Naive thymus-derived CD4-positive, alpha-beta T cell (primary cell): ENCODE measurements around the gene TMEM192. TPM values are rescaled to one million over a fixed set of nuclear protein-coding genes. Genes with fewer than 3 reads are reported as not detected.

Experiments
- ATAC-seq: fragments of 150-1000 bp; cut with Tn5 transposase; 2 replicates; pipeline ENCODE4 v1.10.0; 2021; ENCODE audit warnings: mild to moderate bottlenecking, moderate library complexity
- CTCF ChIA-PET: fragments of 350-600 bp; sonication (Branson Sonifier 250); formaldehyde crosslinking; loops from one replicate; lab custom pipeline; 2021; ENCODE audit warnings: antibody characterized with exemption; lab: Charles Lee
- POLR2A ChIA-PET: fragments of 350-600 bp; sonication (Branson Sonifier 250); formaldehyde crosslinking; loops from one replicate; lab custom pipeline; 2021; ENCODE audit warnings: antibody characterized with exemption, inconsistent platforms; lab: Charles Lee
- DNase-seq, 9 donors: peaks; one replicate each; pipeline versions ENCODE4 v3.0.0 to v3.0.0-alpha.2; 2020 to 2022; ENCODE audit warnings: mixed read lengths in 1 of 9
- H3K27ac ChIP-seq: one replicate; pipeline ENCODE4 v1.7.0; 2013; ENCODE audit warnings: mild to moderate bottlenecking, low read depth, low read length, moderate library complexity
- H3K27me3 ChIP-seq, 2 donors: one replicate each; pipeline ENCODE4 v1.7.0; 2013; ENCODE audit warnings: low read length in 2 of 2, mild to moderate bottlenecking in 2 of 2, moderate library complexity in 2 of 2; ENCODE audit not compliant: control insufficient read depth in 2 of 2, insufficient read depth in 2 of 2
- H3K36me3 ChIP-seq, 3 experiments: 1 replicate in 2 of 3; 2 replicates in 1 of 3; pipeline ENCODE4 v1.7.0; 2013; ENCODE audit warnings: low read length in 3 of 3, mild to moderate bottlenecking in 3 of 3, moderate library complexity in 1 of 3; ENCODE audit not compliant: insufficient read depth in 3 of 3, control insufficient read depth in 2 of 3
- H3K4me1 ChIP-seq, 2 donors: one replicate each; pipeline ENCODE4 v1.7.0; 2013; ENCODE audit warnings: low read length in 2 of 2, mild to moderate bottlenecking in 2 of 2, moderate library complexity in 1 of 2; ENCODE audit not compliant: control insufficient read depth in 2 of 2, insufficient read depth in 2 of 2
- H3K4me3 ChIP-seq: 2 replicates; pipeline ENCODE4 v1.7.0; 2013; ENCODE audit warnings: mild to moderate bottlenecking, low read length
- H3K9me3 ChIP-seq, 3 experiments: 1 replicate in 2 of 3; 2 replicates in 1 of 3; pipeline ENCODE4 v1.7.0; 2013; ENCODE audit warnings: low read length in 3 of 3; ENCODE audit not compliant: control insufficient read depth in 2 of 3
- H3K27ac Mint-ChIP-seq, 9 donors: one replicate each; pipeline ENCODE4 v1.8.0; 2020 to 2022; ENCODE audit warnings: mixed read lengths in 9 of 9, mild to moderate bottlenecking in 8 of 9, moderate library complexity in 5 of 9, inconsistent platforms in 2 of 9
- H3K27me3 Mint-ChIP-seq, 5 donors: one replicate each; pipeline ENCODE4 v1.8.0; 2021 to 2022; ENCODE audit warnings: mixed read lengths in 5 of 5, mild to moderate bottlenecking in 1 of 5
- H3K36me3 Mint-ChIP-seq, 5 donors: one replicate each; pipeline ENCODE4 v1.8.0; 2020 to 2022; ENCODE audit warnings: mixed read lengths in 5 of 5, mild to moderate bottlenecking in 3 of 5, inconsistent platforms in 1 of 5
- H3K4me1 Mint-ChIP-seq, 7 donors: one replicate each; pipeline ENCODE4 v1.8.0; 2020 to 2022; ENCODE audit warnings: mixed read lengths in 7 of 7, mild to moderate bottlenecking in 3 of 7, inconsistent platforms in 1 of 7
- H3K4me3 Mint-ChIP-seq, 10 donors: one replicate each; pipeline ENCODE4 v1.8.0; 2020 to 2022; ENCODE audit warnings: mild to moderate bottlenecking in 10 of 10, mixed read lengths in 10 of 10, moderate library complexity in 6 of 10, inconsistent platforms in 2 of 10
- H3K9me3 Mint-ChIP-seq, 11 donors: one replicate each; pipeline ENCODE4 v1.8.0; 2020 to 2022; ENCODE audit warnings: mixed read lengths in 11 of 11, mild to moderate bottlenecking in 4 of 11, inconsistent platforms in 1 of 11, moderate library complexity in 1 of 11
- intact Hi-C, 2 donors: fragments of 100-400 bp; cut with micrococcal nuclease; formaldehyde crosslinking; loops; one replicate each; pipeline ENCODE4 v1.15.1; 2023
- polyA plus RNA-seq, 2 donors: library from polyadenylated mRNA; unstranded; fragments of 300-500 nt; fragmentation: Illumina TruSeq; gene quantifications; one replicate each; pipeline ENCODE4 v1.2.3, GENCODE V29; 2021
- total RNA-seq, 6 experiments: library from RNA in 5 of 6; stranded (reverse) in 5 of 6; gene quantifications; 1 replicate in 5 of 6; 2 replicates in 1 of 6; pipeline ENCODE4 v1.2.3 and lab custom pipeline; 2021 to 2026

TMEM192 gene
- total and polyA plus RNA-seq, 7 experiments from 2014 or later: 5.3 to 20.6 (median 11.7) TPM

DNA sequence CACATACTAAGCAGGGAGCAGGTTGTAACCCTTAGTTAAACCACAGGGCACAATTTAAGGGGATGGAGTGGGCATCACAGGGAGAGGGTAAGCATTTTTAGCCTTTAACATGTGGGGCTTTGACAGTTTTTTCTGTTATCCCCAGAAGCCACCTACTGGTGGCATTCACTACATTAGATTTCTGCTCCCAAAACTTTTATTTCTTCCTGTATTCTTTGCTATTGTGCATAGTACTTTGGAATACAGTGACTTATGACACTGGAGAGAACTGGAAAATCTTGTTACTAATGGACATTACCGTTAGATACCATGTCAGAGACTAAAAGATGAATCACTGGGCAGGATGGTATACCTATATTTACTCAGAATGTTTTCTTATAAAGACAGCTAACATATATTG, 51.7 kb downstream of the TMEM192 start:
- intact Hi-C loops: no loop called here
- Mint-ChIP-seq H3K36me3 (no peaks in the 10 kb centered on the region), H3K27ac (no peak overlapping the region), H3K27me3 (no peaks in the 10 kb centered on the region), H3K4me1 (no peaks in the 10 kb centered on the region), H3K9me3 (no peaks in the 10 kb centered on the region), H3K4me3 (no peak overlapping the region)
- no peaks in the 10 kb centered on the region for H3K27me3 ChIP-seq
- ChIA-PET CTCF (no interaction called here), POLR2A (no interaction called here)
- DNase-seq (no peak), ATAC-seq (no peak)
- no peaks in the 10 kb centered on the region for H3K4me1 ChIP-seq
- no peaks in the 10 kb centered on the region for H3K36me3 ChIP-seq
- H3K9me3 ChIP-seq: no peaks in the 10 kb centered on the region
- H3K4me3 ChIP-seq: no peak overlapping the region
- no peak overlapping the region for H3K27ac ChIP-seq

- Histone ChIP-seq H3K36me3 (no peaks in the 10 kb centered on the region), H3K27ac (no peak overlapping the region), H3K4me3 (no peak overlapping the region), H3K4me1 (no peaks in the 10 kb centered on the region), H3K9me3 (no peaks in the 10 kb centered on the region), H3K27me3 (no peaks in the 10 kb centered on the region)
- H3K4me3 Mint-ChIP-seq: no peak overlapping the region
- ChIA-PET CTCF (no interaction called here), POLR2A (no interaction called here)
- intact Hi-C loops: no loop called here
- no peak for DNase-seq
- no peaks in the 10 kb centered on the region for H3K27me3 Mint-ChIP-seq
- no peaks in the 10 kb centered on the region for H3K36me3 Mint-ChIP-seq
- H3K4me1 Mint-ChIP-seq: no peaks in the 10 kb centered on the region
- peak overlapping the region in 1 of 9 donors; percentile 14 for H3K27ac Mint-ChIP-seq
- H3K9me3 Mint-ChIP-seq: peaks cover 0 to 3% (median 0%) of the 10 kb centered on the region in 11 donors
- ATAC-seq: no peak
Measured at GRCh38 chr4:165059386-165059785, 53.3 kb downstream of the TMEM192 start.

DNA sequence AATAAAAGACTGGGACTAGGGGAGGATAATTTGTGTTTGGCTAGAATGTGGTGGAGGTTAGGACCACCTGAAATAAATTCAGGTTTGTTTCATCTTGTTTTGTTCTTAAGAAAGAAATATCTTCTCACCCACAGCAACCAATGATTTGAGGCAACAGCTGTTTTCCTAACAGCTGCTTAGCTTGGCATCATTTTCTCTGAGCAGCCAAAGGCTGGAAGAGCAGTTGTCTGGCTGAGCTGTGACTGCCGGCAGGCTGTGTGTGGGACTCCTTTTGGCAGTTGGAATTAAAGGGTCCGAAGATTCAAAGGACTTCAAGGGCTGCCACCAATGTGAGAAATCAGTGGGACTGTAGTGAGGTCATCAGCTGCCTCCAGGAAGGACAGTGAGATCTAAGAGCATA, 54.0 kb downstream of the TMEM192 start:
- Mint-ChIP-seq H3K4me3 (no peak overlapping the region), H3K4me1 (no peaks in the 10 kb centered on the region), H3K9me3 (peaks cover 0 to 3% (median 0%) of the 10 kb centered on the region in 11 donors), H3K36me3 (no peaks in the 10 kb centered on the region), H3K27ac (no peak overlapping the region), H3K27me3 (no peaks in the 10 kb centered on the region)
- Histone ChIP-seq H3K27me3 (no peaks in the 10 kb centered on the region), H3K4me1 (no peaks in the 10 kb centered on the region), H3K9me3 (no peaks in the 10 kb centered on the region), H3K27ac (no peak overlapping the region), H3K36me3 (no peaks in the 10 kb centered on the region), H3K4me3 (no peak overlapping the region)
- ATAC-seq (no peak), DNase-seq (no peak)
- CTCF ChIA-PET: no interaction called here
- POLR2A ChIA-PET: no interaction called here
- intact Hi-C loops: no loop called here

GRCh38 chr4:165055601-165056000, 57.1 kb downstream of the TMEM192 start:
- no peaks in the 10 kb centered on the region for H3K36me3 ChIP-seq
- no peaks in the 10 kb centered on the region for H3K4me1 ChIP-seq
- no peaks in the 10 kb centered on the region for H3K4me1 Mint-ChIP-seq
- no peak overlapping the region for H3K4me3 ChIP-seq
- no peaks in the 10 kb centered on the region for H3K27me3 ChIP-seq
- peaks cover 0 to 7% (median 0%) of the 10 kb centered on the region in 5 donors for H3K27me3 Mint-ChIP-seq
- no peak overlapping the region for H3K27ac ChIP-seq
- no peaks in the 10 kb centered on the region for H3K9me3 ChIP-seq
- ChIA-PET POLR2A (no interaction called here), CTCF (no interaction called here)
- H3K36me3 Mint-ChIP-seq: no peaks in the 10 kb centered on the region
- DNase-seq: no peak
- H3K9me3 Mint-ChIP-seq: peaks cover 0 to 3% (median 0%) of the 10 kb centered on the region in 11 donors
- no peak overlapping the region for H3K4me3 Mint-ChIP-seq
- intact Hi-C loops: no loop called here
- no peak overlapping the region for H3K27ac Mint-ChIP-seq
- no peak for ATAC-seq

GRCh38 chr4:165053645-165054044, 59.0 kb downstream of the TMEM192 start, which contains the start of gene TRIM75:
Gene TRIM75, plus strand, starts transcription at chr4:165053866. Its CDS starts 5,282 bp downstream, at chr4:165059148.
- Mint-ChIP-seq H3K4me3 (no peak within 1 kb of the TSS), H3K4me1 (no peaks in the 10 kb centered on the region), H3K27ac (no peak within 1 kb of the TSS), H3K36me3 (no peaks in the 10 kb centered on the region), H3K27me3 (peaks cover 0 to 11% (median 0%) of the 10 kb centered on the region in 5 donors), H3K9me3 (peaks cover 0 to 3% (median 0%) of the 10 kb centered on the region in 11 donors)
- CTCF ChIA-PET: no interaction called here
- DNase-seq (no peak), ATAC-seq (no peak)
- Histone ChIP-seq H3K9me3 (no peaks in the 10 kb centered on the region), H3K4me3 (no peak within 1 kb of the TSS), H3K27ac (no peak within 1 kb of the TSS), H3K27me3 (no peaks in the 10 kb centered on the region), H3K4me1 (no peaks in the 10 kb centered on the region), H3K36me3 (no peaks in the 10 kb centered on the region)
- POLR2A ChIA-PET: no interaction called here
- intact Hi-C loops: no loop called here

- ATAC-seq (no peak), DNase-seq (no peak)
- peaks cover 0 to 3% (median 0%) of the 10 kb centered on the region in 11 donors for H3K9me3 Mint-ChIP-seq
- ChIA-PET CTCF (no interaction called here), POLR2A (no interaction called here)
- no peaks in the 10 kb centered on the region for H3K36me3 ChIP-seq
- no peaks in the 10 kb centered on the region for H3K4me1 ChIP-seq
- no peaks in the 10 kb centered on the region for H3K27me3 ChIP-seq
- peaks cover 0 to 11% (median 0%) of the 10 kb centered on the region in 5 donors for H3K27me3 Mint-ChIP-seq
- H3K27ac Mint-ChIP-seq: no peak overlapping the region
- H3K4me3 ChIP-seq: no peak overlapping the region
- H3K9me3 ChIP-seq: no peaks in the 10 kb centered on the region
- H3K4me3 Mint-ChIP-seq: no peak overlapping the region
- H3K36me3 Mint-ChIP-seq: no peaks in the 10 kb centered on the region
- H3K27ac ChIP-seq: no peak overlapping the region
- intact Hi-C loops: no loop called here
- no peaks in the 10 kb centered on the region for H3K4me1 Mint-ChIP-seq
Measured at GRCh38 chr4:165052627-165053026, 60.0 kb downstream of the TMEM192 start.

DNA sequence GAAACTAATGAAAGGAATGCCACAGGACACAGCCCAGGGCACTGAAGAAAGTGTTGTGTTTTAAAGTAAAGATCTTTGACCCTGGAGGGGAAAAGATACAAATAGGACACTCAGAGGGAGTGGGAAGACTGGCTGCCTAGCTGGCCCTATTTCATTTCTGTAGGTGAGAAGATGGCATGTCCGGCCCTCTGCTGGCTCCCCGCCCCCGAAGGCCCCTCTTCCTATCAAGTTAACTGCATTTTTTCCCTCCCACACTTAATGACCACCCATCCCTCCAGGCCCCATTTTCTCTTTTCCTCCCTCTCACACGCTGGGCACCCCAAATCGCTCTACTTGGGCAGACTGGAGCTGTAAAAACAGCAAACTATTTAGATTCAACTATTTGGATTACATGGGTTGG, 64.5 kb downstream of the TMEM192 start:
- POLR2A ChIA-PET: no interaction called here
- no peaks in the 10 kb centered on the region for H3K4me1 ChIP-seq
- no peak for ATAC-seq
- CTCF ChIA-PET: no interaction called here
- intact Hi-C loops: no loop called here
- no peaks in the 10 kb centered on the region for H3K27me3 ChIP-seq
- no peaks in the 10 kb centered on the region for H3K9me3 ChIP-seq
- Mint-ChIP-seq H3K4me1 (no peaks in the 10 kb centered on the region), H3K36me3 (peaks cover 0 to 5% (median 0%) of the 10 kb centered on the region in 5 donors), H3K27me3 (peaks cover 0 to 22% (median 5%) of the 10 kb centered on the region in 5 donors), H3K27ac (no peak overlapping the region), H3K4me3 (no peak overlapping the region), H3K9me3 (no peaks in the 10 kb centered on the region)
- no peaks in the 10 kb centered on the region for H3K36me3 ChIP-seq
- no peak overlapping the region for H3K4me3 ChIP-seq
- DNase-seq: no peak
- no peak overlapping the region for H3K27ac ChIP-seq
